H7 (cell line): ENCODE data around the gene NKIRAS2. TPM values are rescaled to one million over a fixed set of nuclear protein-coding genes. Genes with fewer than 3 reads are reported as not detected.
"Not testable (repeated sequence)": the region's sequence is repeated elsewhere in the genome, so short reads cannot be mapped to it uniquely, and the experiment has no call there.

Experiments
- DNase-seq: peaks from one replicate; pipeline ENCODE4 v3.0.0; 2012
- H3K27me3 ChIP-seq: 2 replicates; pipeline ENCODE4 v1.6.0; 2011; ENCODE audit warnings: mild to moderate bottlenecking, low read length; ENCODE audit not compliant: control insufficient read depth, insufficient read depth
- H3K36me3 ChIP-seq: replicated peaks from 2 replicates; pipeline ENCODE4 v1.5.1; 2011; ENCODE audit warnings: low read length; ENCODE audit not compliant: control insufficient read depth, insufficient read depth
- H3K4me3 ChIP-seq: 2 replicates; pipeline ENCODE4 v1.5.1; 2011; ENCODE audit warnings: low read depth, mild to moderate bottlenecking, control low read depth, low read length, moderate library complexity; ENCODE audit not compliant: insufficient read depth
- total RNA-seq: library from RNA; depleted of rRNA; stranded (reverse); fragments of >200 nt; shearing (Covaris generic); gene quantifications from 2 replicates; pipeline ENCODE4 v1.2.3, GENCODE V29; 2014

Gene NKIRAS2
- total RNA-seq, 1 experiment from 2014 or later = 35.0 TPM

GRCh38 chr17:41985919-41986318, 34.0 kb upstream of the NKIRAS2 start:
- H3K36me3 ChIP-seq = peaks cover 68% of the 10 kb centered on the region

GRCh38 chr17:41986634-41987033, 33.3 kb upstream of the NKIRAS2 start:
- peaks cover 67% of the 10 kb centered on the region for H3K36me3 ChIP-seq
- DNase-seq = no peak
- no peaks in the 10 kb centered on the region for H3K27me3 ChIP-seq
- H3K4me3 ChIP-seq = no peak overlapping the region

More at GRCh38 chr17:41985919-41986318, 34.0 kb upstream of the NKIRAS2 start:
- Histone ChIP-seq H3K27me3 (no peaks in the 10 kb centered on the region), H3K4me3 (no peak overlapping the region)
- DNase-seq = no peak

GRCh38 chr17:41987642-41988041, 32.2 kb upstream of the NKIRAS2 start:
- Histone ChIP-seq H3K27me3 (no peaks in the 10 kb centered on the region), H3K4me3 (no peak overlapping the region), H3K36me3 (peaks cover 67% of the 10 kb centered on the region)
- no peak for DNase-seq

GRCh38 chr17:41988418-41988817, 31.5 kb upstream of the NKIRAS2 start:
- Histone ChIP-seq H3K36me3 (peaks cover 68% of the 10 kb centered on the region), H3K4me3 (no peak overlapping the region), H3K27me3 (no peaks in the 10 kb centered on the region)
- DNase-seq = no peak

- H3K36me3 ChIP-seq = peaks cover 62% of the 10 kb centered on the region
- no peaks in the 10 kb centered on the region for H3K27me3 ChIP-seq
- no peak for DNase-seq
- no peak overlapping the region for H3K4me3 ChIP-seq
These were observed 30.0 kb upstream of the NKIRAS2 start for GRCh38 chr17:41989702-41990419.

GRCh38 chr17:41992576-41992975, 27.3 kb upstream of the NKIRAS2 start:
- Histone ChIP-seq H3K27me3 (no peaks in the 10 kb centered on the region), H3K4me3 (no peak overlapping the region), H3K36me3 (peaks cover 66% of the 10 kb centered on the region)
- DNase-seq = no peak

- Histone ChIP-seq H3K4me3 (no peak overlapping the region), H3K27me3 (no peaks in the 10 kb centered on the region), H3K36me3 (peaks cover 54% of the 10 kb centered on the region)
- no peak for DNase-seq
These were observed 23.1 kb upstream of the NKIRAS2 start for GRCh38 chr17:41996855-41997164.

- H3K27me3 ChIP-seq = no peaks in the 10 kb centered on the region
- DNase-seq = no peak
- peaks cover 55% of the 10 kb centered on the region for H3K36me3 ChIP-seq
- H3K4me3 ChIP-seq = no peak overlapping the region
These were observed 21.4 kb upstream of the NKIRAS2 start for GRCh38 chr17:41998497-41998896.

GRCh38 chr17:42000413-42001133, 19.3 kb upstream of the NKIRAS2 start:
- H3K4me3 ChIP-seq = no peak overlapping the region
- H3K27me3 ChIP-seq = no peaks in the 10 kb centered on the region
- DNase-seq = no peak
- peaks cover 46% of the 10 kb centered on the region for H3K36me3 ChIP-seq

- no peak overlapping the region for H3K4me3 ChIP-seq
- H3K27me3 ChIP-seq = no peaks in the 10 kb centered on the region
- DNase-seq = no peak
- H3K36me3 ChIP-seq = peaks cover 37% of the 10 kb centered on the region
These were observed 18.2 kb upstream of the NKIRAS2 start for GRCh38 chr17:42001729-42002128.

- H3K36me3 ChIP-seq = peaks cover 32% of the 10 kb centered on the region
- no peak for DNase-seq
- H3K4me3 ChIP-seq = no peak overlapping the region
- H3K27me3 ChIP-seq = no peaks in the 10 kb centered on the region
These were observed 17.6 kb upstream of the NKIRAS2 start for GRCh38 chr17:42002175-42002791.

GRCh38 chr17:42002792-42003301, 17.0 kb upstream of the NKIRAS2 start:
- H3K27me3 ChIP-seq = no peaks in the 10 kb centered on the region
- H3K4me3 ChIP-seq = no peak overlapping the region
- H3K36me3 ChIP-seq = peaks cover 26% of the 10 kb centered on the region
- no peak for DNase-seq

- H3K36me3 ChIP-seq = peaks cover 20% of the 10 kb centered on the region
- H3K27me3 ChIP-seq = no peaks in the 10 kb centered on the region
- no peak overlapping the region for H3K4me3 ChIP-seq
- no peak for DNase-seq
These were observed 14.7 kb upstream of the NKIRAS2 start for GRCh38 chr17:42005166-42005565.

- Histone ChIP-seq H3K36me3 (peaks cover 1% of the 10 kb centered on the region; the same call in 1 of the 2 replicates), H3K4me3 (no peak overlapping the region), H3K27me3 (no peaks in the 10 kb centered on the region)
- DNase-seq = no peak
These were observed 10.7 kb upstream of the NKIRAS2 start for GRCh38 chr17:42009170-42009569.

- DNase-seq, H3K36me3 ChIP-seq, H3K4me3 ChIP-seq, H3K27me3 ChIP-seq: not testable (repeated sequence)
These were observed 9.6 kb upstream of the NKIRAS2 start for GRCh38 chr17:42010266-42010680.
